Kidney (tissue), 14 donors: Measurements from ENCODE around the gene CHD5. TPM values are rescaled to one million over a fixed set of nuclear protein-coding genes. Genes with fewer than 3 reads are reported as not detected.

Experiments
- DNase-seq, 5 donors: peaks; one replicate each; pipeline ENCODE4 v3.0.0-alpha.2; 2013 to 2020
- FAIRE-seq: peaks from 2 replicates; lab custom pipeline; 2012; peaks lifted over from hg19 to GRCh38; lab: Jason Lieb, UNC
- H3K27ac ChIP-seq, 2 donors: one replicate each; pipeline ENCODE4 v1.7.0; 2013; ENCODE audit warnings: low read depth in 2 of 2, low read length in 2 of 2, inconsistent platforms in 1 of 2
- H3K27me3 ChIP-seq: one replicate; pipeline ENCODE4 v1.7.1; 2013; ENCODE audit warnings: low read length, inconsistent platforms; ENCODE audit not compliant: control insufficient read depth, insufficient read depth
- H3K36me3 ChIP-seq, 3 donors: one replicate each; pipeline versions ENCODE4 v1.7.0 to v1.7.1; 2013; ENCODE audit warnings: low read length in 3 of 3, control low read depth in 1 of 3, inconsistent platforms in 1 of 3; ENCODE audit not compliant: insufficient read depth in 3 of 3, control insufficient read depth in 2 of 3
- H3K4me1 ChIP-seq, 3 donors: one replicate each; pipeline versions ENCODE4 v1.7.0 to v1.7.1; 2013; ENCODE audit warnings: low read length in 3 of 3, inconsistent platforms in 1 of 3, low read depth in 1 of 3; ENCODE audit not compliant: control insufficient read depth in 2 of 3, insufficient read depth in 2 of 3
- H3K4me3 ChIP-seq, 3 donors: one replicate each; pipeline versions ENCODE4 v1.7.0 to v1.8.1; 2013; ENCODE audit warnings: low read length in 3 of 3, control low read depth in 1 of 3, inconsistent platforms in 1 of 3
- H3K9ac ChIP-seq, 3 donors: one replicate each; pipeline versions ENCODE4 v1.7.0 to v1.7.1; 2013; ENCODE audit warnings: low read length in 3 of 3, control low read depth in 1 of 3, inconsistent platforms in 1 of 3
- H3K9me3 ChIP-seq, 3 donors: one replicate each; pipeline versions ENCODE4 v1.7.0 to v1.7.1; 2013; ENCODE audit warnings: low read length in 3 of 3, control low read depth in 1 of 3, inconsistent platforms in 1 of 3; ENCODE audit not compliant: control insufficient read depth in 2 of 3, insufficient read depth in 1 of 3
- CTCF ChIP-seq: IDR thresholded peaks from 3 replicates; pipeline ENCODE4 v1.5.1; 2012; ENCODE audit warnings: mild to moderate bottlenecking, moderate library complexity, borderline replicate concordance; ENCODE audit not compliant: insufficient read depth; ENCODE audit errors: extremely low read depth
- intact Hi-C: fragments of 100-400 bp; cut with DNase I; formaldehyde crosslinking; loops from one replicate; pipeline ENCODE4 v1.11.1; 2022
- polyA plus RNA-seq: library from polyadenylated mRNA; stranded (reverse); fragments of 350-450 nt; fragmentation: Illumina TruSeq; extraction: RNeasy Lipid Tissue Mini Kit (QIAGEN cat#74804); gene quantifications from one replicate; pipeline ENCODE4 v1.2.3, GENCODE V29; 2014; ENCODE audit warnings: low read depth, low replicate concordance; ENCODE audit not compliant: insufficient read depth
- total RNA-seq: library from RNA; stranded (reverse); fragmentation: NEBNext Ultra II Directional; extraction: Animal tissue kit (Norgen Biotek cat#: 25700); gene quantifications from one replicate; pipeline ENCODE4 v1.2.1, GENCODE V29; 2021
- donor health status: control.
- donor health status: control.
- donor health status: control.
- donor health status: control.
- donor health status: control.
- donor health status: DM: yes; HTN: yes; CAD: no.
- donor health status: Normal renal cell carcinoma (clear cell type).

The CHD5 gene
- total and polyA plus RNA-seq, 2 donors from 2014 or later: 0.54 to 0.85 TPM

GRCh38 chr1:6149597-6149996 lies 30.5 kb downstream of the CHD5 start:
- Histone ChIP-seq H3K9ac (no peak overlapping the region), H3K4me3 (no peak overlapping the region), H3K4me1 (no peaks in the 10 kb centered on the region), H3K36me3 (no peaks in the 10 kb centered on the region), H3K27ac (no peak overlapping the region), H3K9me3 (peaks cover 0 to 2% (median 0%) of the 10 kb centered on the region in 3 donors), H3K27me3 (peaks cover 2% of the 10 kb centered on the region)
- FAIRE-seq (no peak), DNase-seq (no peak)
- intact Hi-C loops: no loop called here
- TF ChIP-seq CTCF: no peak

GRCh38 chr1:6148497-6149241 lies 31.5 kb downstream of the CHD5 start:
- DNase-seq (peak in 4 of 5 donors; percentile 77 to 89 (median 81)), FAIRE-seq (no peak)
- no peak for TF ChIP-seq CTCF
- intact Hi-C loops: no loop called here
- H3K36me3 ChIP-seq: no peaks in the 10 kb centered on the region
- H3K9ac ChIP-seq: no peak overlapping the region
- H3K27me3 ChIP-seq: peaks cover 2% of the 10 kb centered on the region
- H3K9me3 ChIP-seq: peaks cover 0 to 2% (median 0%) of the 10 kb centered on the region in 3 donors
- H3K4me1 ChIP-seq: no peaks in the 10 kb centered on the region
- no peak overlapping the region for H3K4me3 ChIP-seq
- H3K27ac ChIP-seq: no peak overlapping the region

- no peak overlapping the region for H3K9ac ChIP-seq
- H3K27me3 ChIP-seq: peaks cover 2% of the 10 kb centered on the region
- DNase-seq (no peak), FAIRE-seq (no peak)
- no peak overlapping the region for H3K4me3 ChIP-seq
- TF ChIP-seq CTCF: no peak
- peaks cover 0 to 2% (median 0%) of the 10 kb centered on the region in 3 donors for H3K9me3 ChIP-seq
- no peaks in the 10 kb centered on the region for H3K4me1 ChIP-seq
- intact Hi-C loops: no loop called here
- no peak overlapping the region for H3K27ac ChIP-seq
- H3K36me3 ChIP-seq: no peaks in the 10 kb centered on the region
Measured at GRCh38 chr1:6145864-6146410, 34.2 kb downstream of the CHD5 start.
